Right lobe of liver (tissue), 4 donors: ENCODE measurements around the gene PNLIPRP2.

Experiments used
- POLR2A ChIP-seq: fragments of 450-650 bp; IDR thresholded peaks from one replicate; pipeline ENCODE4 v1.6.1; 2017; ENCODE audit warnings: antibody characterized with exemption, mild to moderate bottlenecking
- TF ChIP-seq, protein P1 (sequence below), 4 donors: fragments of 200-600 bp in 3 of 4; fragments of 450-650 bp in 1 of 4; IDR thresholded peaks; one replicate each; pipeline versions ENCODE4 v1.5.1 to v1.8.0; 2016 to 2022; ENCODE audit warnings: antibody characterized with exemption in 4 of 4, mild to moderate bottlenecking in 2 of 4
- donor health status: DM: no; HTN: no; CAD: no.
- donor health status: DM: no; HTN: no; CAD: no.
- donor health status: DM: no; HTN: yes; CAD: no.

DNA sequence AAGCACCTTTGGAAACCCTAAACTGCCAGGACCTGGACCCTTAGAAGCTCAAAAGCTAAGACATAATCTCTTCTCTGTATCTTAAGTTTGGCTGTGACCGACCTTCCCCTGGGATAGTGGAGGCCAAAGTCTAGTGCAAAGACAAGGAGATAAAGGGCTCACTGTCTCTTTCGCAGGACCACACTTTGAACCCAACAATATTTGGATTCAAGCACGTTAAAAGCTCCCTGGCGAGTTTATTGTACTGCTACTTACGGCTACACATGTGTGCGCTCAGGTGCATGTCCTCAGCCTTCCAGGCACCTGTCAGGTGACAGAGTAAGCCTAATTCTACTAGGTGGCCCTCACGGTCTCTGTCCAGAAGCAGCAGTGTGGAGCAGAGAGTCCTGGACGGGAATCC is 55.9 kb downstream of the PNLIPRP2 start:
- TF ChIP-seq POLR2A = no peak
- TF ChIP-seq, protein P1, sequence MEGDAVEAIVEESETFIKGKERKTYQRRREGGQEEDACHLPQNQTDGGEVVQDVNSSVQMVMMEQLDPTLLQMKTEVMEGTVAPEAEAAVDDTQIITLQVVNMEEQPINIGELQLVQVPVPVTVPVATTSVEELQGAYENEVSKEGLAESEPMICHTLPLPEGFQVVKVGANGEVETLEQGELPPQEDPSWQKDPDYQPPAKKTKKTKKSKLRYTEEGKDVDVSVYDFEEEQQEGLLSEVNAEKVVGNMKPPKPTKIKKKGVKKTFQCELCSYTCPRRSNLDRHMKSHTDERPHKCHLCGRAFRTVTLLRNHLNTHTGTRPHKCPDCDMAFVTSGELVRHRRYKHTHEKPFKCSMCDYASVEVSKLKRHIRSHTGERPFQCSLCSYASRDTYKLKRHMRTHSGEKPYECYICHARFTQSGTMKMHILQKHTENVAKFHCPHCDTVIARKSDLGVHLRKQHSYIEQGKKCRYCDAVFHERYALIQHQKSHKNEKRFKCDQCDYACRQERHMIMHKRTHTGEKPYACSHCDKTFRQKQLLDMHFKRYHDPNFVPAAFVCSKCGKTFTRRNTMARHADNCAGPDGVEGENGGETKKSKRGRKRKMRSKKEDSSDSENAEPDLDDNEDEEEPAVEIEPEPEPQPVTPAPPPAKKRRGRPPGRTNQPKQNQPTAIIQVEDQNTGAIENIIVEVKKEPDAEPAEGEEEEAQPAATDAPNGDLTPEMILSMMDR (IDR thresholded peaks at IDR 0.05) = no peak
